Measurements from ENCODE around the gene FARP2.
"Not testable (repeated sequence)": the region's sequence is repeated elsewhere in the genome, so short reads cannot be mapped to it uniquely, and the experiment has no call there.

FARP2 gene

DNA sequence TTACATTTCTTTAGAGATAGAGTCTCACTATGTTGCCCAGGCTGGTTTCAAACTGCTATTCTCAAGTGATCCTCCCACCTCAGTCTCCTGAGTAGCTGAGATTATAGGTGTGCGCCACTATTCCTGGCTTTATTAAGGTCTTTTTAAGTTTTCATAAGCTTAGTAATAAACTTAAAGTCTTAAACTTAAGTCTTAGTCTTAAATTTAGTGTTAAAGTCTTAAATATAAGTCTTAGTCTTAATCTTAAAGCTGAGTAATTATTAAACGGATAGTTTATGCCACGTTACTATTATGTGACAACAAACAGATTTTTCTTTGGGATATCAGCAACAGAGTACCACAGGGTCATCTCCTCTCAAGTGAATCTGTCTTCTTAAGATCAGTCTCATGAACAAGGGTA, 12.6 kb downstream of the FARP2 start:
- H3K36me3 Mint-ChIP-seq (ENCODE audit: low read depth) = peaks cover 5% of the 10 kb centered on the region
- H3K9me3 Mint-ChIP-seq = no peaks in the 10 kb centered on the region
- H3K27ac Mint-ChIP-seq = no peak overlapping the region
- H3K27me3 Mint-ChIP-seq = no peaks in the 10 kb centered on the region
- H3K4me1 Mint-ChIP-seq (ENCODE audit: low read depth) = peaks cover 11% of the 10 kb centered on the region
- no peak overlapping the region for H3K4me3 Mint-ChIP-seq

DNA sequence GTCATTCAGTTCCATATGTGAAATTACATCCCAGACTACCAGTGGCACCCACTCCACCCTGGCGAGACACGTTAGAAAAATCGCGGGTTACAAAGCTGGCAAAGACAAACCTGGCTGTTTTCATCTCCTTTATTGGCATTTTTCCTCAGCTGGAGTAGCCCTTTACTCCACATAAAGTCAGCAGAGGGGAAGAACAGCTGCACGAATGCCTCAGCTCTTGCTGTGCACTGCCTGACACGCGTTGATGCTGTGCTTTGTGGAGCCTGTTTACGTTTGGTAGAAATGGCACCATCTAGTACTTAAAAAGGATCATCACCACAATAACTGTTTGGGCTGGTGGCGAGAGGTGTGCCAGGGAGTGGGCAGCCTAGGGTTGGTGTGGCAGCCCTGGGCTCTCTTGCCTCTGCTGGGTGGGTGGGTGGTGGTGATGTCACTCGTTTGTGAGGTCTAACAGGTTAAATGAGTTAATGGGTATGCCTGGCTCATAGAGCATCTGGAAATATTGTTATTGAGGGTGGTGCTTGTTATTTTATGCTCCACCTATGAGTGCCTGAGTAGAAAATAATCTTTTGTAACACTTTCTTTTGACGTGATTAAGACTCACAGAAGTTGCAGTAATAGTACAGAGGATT, 16.4 kb downstream of the FARP2 start:
- Mint-ChIP-seq H3K9me3 (no peaks in the 10 kb centered on the region), H3K4me3 (no peak overlapping the region), H3K36me3 (ENCODE audit: low read depth) (peaks cover 31% of the 10 kb centered on the region), H3K27me3 (no peaks in the 10 kb centered on the region), H3K27ac (no peak overlapping the region), H3K4me1 (ENCODE audit: low read depth) (peaks cover 10% of the 10 kb centered on the region)

DNA sequence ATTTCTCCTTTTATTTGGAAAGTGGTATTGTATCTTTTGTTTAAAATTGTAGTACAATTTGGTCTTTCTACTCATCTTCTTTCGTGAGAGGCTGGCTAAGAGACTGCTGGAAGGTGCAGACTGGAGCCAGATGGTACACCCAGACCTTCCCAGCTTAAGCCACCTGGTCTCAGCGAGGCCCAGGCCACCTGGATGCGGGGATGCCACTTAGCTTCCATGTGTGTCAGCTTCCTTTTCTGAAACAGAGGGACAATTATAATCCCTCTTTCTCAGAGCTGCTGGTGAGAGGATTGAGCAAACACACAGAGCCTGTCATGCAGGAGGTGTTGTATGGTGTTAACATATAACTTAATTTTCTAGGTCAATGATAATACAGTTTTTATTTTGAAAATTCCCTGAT, 17.4 kb downstream of the FARP2 start:
- Mint-ChIP-seq H3K36me3 (ENCODE audit: low read depth) (peaks cover 31% of the 10 kb centered on the region), H3K27me3 (no peaks in the 10 kb centered on the region), H3K9me3 (no peaks in the 10 kb centered on the region), H3K4me1 (ENCODE audit: low read depth) (peaks cover 10% of the 10 kb centered on the region), H3K4me3 (no peak overlapping the region), H3K27ac (no peak overlapping the region)

DNA sequence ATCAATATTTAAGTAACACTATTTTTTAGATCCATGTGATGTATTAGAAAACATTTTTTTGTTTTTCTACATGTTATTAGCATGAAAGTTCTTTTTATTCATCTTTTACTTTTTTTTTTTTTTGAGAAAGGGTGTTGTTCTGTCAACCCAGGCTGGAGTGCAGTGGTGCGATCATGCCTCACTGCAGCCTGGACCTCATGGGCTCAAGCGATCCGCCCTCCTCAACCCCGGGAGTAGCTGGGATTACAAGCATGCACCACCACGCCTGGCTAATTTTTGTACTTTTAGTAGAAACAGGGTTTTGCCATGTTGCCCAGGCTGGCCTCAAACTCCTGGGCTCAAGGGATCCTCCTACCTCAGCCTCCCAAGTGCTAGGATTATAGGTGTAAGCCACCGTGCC, 17.8 kb downstream of the FARP2 start:
- not testable (repeated sequence) for H3K27ac Mint-ChIP-seq; H3K4me3 Mint-ChIP-seq; H3K27me3 Mint-ChIP-seq; H3K4me1 Mint-ChIP-seq (ENCODE audit: low read depth); H3K9me3 Mint-ChIP-seq
- H3K36me3 Mint-ChIP-seq (ENCODE audit: low read depth) = peaks cover 31% of the 10 kb centered on the region

DNA sequence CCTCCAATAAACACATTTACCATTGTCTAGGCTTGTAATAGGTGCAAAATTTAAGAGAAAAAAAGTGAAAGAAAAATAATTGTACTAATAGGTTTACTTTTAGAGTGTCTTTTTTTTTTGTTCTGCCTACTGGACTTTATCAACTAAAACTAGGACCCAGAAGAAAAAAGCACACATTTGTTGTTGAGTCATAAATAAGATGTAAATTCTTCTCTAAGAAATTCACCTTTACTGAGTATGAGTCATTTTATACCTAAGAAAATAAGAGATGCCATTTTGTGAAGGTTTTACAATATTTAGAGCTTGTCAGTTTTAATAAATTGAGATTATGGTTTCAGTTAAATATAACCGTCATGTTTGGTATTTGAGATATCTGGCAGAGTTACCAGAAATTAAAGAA, 19.2 kb downstream of the FARP2 start:
- H3K4me1 Mint-ChIP-seq (ENCODE audit: low read depth) = peaks cover 10% of the 10 kb centered on the region
- no peak overlapping the region for H3K4me3 Mint-ChIP-seq
- no peaks in the 10 kb centered on the region for H3K9me3 Mint-ChIP-seq
- peaks cover 39% of the 10 kb centered on the region for H3K36me3 Mint-ChIP-seq (ENCODE audit: low read depth)
- no peak overlapping the region for H3K27ac Mint-ChIP-seq
- no peaks in the 10 kb centered on the region for H3K27me3 Mint-ChIP-seq

DNA sequence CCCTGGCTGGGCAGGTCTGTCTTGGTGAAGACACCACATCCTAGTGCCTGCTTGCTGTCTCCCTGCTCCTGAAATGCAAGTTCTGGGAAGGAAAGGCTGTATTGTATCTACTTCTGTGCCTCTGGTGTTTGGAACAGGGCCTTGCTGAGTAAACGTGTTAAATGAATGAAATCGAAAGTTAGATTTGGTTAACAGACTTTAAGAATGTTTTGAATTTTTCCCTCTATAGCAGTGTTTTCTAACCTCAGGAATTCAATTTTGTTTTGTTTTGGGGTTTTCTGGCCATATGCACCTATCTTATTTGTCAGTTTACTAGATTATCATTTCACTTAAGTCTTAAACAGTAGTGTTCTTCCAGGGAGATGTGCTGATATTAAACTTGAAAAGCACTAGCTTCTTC, 20.7 kb downstream of the FARP2 start:
- Mint-ChIP-seq H3K4me1 (ENCODE audit: low read depth) (peaks cover 10% of the 10 kb centered on the region), H3K27ac (no peak overlapping the region), H3K27me3 (no peaks in the 10 kb centered on the region), H3K9me3 (no peaks in the 10 kb centered on the region), H3K4me3 (no peak overlapping the region), H3K36me3 (ENCODE audit: low read depth) (peaks cover 41% of the 10 kb centered on the region)

DNA sequence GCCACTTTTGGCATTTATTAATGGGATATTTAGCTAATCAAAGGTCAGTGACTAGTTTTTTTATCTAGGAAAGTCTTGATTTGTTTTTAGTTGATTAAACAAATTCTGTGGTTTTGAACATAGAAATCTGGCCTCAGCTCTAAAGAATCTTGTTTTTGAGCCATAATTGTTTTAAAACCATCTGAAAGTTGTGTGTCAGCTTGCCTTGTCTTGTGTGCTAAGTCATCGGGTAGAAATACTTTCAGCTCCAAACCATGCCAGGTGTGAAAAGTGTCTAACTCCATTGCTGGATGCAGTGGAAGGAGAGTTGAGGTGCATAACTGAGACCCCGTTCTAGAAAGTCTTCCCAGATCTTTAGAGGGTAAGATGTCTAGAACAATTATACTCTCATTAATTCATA, 22.7 kb downstream of the FARP2 start:
- no peak overlapping the region for H3K27ac Mint-ChIP-seq
- no peak overlapping the region for H3K4me3 Mint-ChIP-seq
- no peaks in the 10 kb centered on the region for H3K27me3 Mint-ChIP-seq
- peaks cover 10% of the 10 kb centered on the region for H3K4me1 Mint-ChIP-seq (ENCODE audit: low read depth)
- peaks cover 48% of the 10 kb centered on the region for H3K36me3 Mint-ChIP-seq (ENCODE audit: low read depth)
- no peaks in the 10 kb centered on the region for H3K9me3 Mint-ChIP-seq

DNA sequence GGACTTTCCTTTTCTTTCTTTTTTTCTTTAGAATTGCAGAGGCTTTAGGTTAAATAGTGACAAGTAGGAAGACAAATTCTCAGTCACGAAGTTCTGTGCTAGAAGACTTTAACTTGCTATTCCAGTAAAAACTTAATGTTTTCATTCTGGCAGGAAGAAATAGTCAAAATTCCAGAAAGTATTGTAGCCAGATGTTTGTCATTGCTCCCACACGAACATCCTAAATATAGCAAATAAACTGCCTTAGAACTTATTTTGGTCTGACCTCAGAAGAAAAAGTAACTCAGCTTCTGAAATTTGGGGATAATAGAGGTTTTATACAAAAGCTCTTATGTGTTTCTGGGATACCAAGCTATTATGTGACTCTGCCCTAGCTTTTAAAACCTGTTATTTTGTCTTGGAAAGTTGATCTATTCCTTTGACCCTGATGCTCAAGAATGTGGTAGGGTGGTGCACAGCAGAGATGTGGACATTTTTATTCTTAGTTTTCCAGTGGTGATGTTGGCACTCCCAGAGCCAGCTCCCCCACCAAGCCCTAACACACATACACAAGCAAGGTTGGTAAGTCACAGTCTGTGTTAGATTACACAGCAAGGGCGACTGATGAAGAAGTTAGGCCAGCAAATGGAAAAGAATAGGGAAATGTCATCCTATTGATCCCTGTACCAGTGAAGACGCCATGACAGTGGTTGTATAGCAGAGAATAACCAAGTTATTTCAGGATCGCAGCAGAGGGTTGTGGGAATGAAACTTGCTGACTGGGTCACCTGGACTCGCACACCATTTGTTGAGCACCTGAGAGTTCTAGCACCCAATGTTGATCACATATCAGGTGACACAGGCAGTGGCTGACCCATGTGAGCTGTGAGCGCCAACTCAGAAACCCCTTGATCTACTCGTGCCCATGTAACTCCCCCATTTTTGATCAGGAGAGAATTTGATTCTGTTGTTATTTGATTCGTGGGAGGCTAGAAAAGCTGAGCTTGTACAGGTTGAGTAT, 23.7 kb downstream of the FARP2 start:
- Mint-ChIP-seq H3K9me3 (no peaks in the 10 kb centered on the region), H3K27ac (no peak overlapping the region), H3K4me3 (no peak overlapping the region), H3K36me3 (ENCODE audit: low read depth) (peaks cover 42% of the 10 kb centered on the region), H3K27me3 (no peaks in the 10 kb centered on the region), H3K4me1 (ENCODE audit: low read depth) (peaks cover 5% of the 10 kb centered on the region)

DNA sequence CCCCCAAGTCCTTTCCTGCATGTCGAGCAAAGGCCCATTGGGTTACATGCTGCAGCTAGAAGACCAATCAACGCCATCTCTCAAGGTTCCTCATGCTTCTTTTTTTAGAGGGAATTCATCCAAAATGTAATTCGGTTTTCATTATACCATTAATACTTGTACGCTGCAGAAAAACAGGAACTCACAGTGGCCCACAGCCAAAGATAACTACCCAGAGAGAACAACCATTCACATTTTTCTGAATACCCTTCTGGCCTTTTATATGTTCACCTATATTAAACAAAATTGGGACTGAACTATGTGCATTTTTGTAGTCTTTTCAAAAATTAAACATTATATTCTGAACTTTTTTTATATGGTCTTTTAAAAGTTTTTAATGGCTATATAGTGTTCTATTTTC, 25.8 kb downstream of the FARP2 start:
- H3K9me3 Mint-ChIP-seq = no peaks in the 10 kb centered on the region
- H3K27ac Mint-ChIP-seq = no peak overlapping the region
- peaks cover 30% of the 10 kb centered on the region for H3K36me3 Mint-ChIP-seq (ENCODE audit: low read depth)
- H3K4me3 Mint-ChIP-seq = no peak overlapping the region
- H3K27me3 Mint-ChIP-seq = no peaks in the 10 kb centered on the region
- no peaks in the 10 kb centered on the region for H3K4me1 Mint-ChIP-seq (ENCODE audit: low read depth)

DNA sequence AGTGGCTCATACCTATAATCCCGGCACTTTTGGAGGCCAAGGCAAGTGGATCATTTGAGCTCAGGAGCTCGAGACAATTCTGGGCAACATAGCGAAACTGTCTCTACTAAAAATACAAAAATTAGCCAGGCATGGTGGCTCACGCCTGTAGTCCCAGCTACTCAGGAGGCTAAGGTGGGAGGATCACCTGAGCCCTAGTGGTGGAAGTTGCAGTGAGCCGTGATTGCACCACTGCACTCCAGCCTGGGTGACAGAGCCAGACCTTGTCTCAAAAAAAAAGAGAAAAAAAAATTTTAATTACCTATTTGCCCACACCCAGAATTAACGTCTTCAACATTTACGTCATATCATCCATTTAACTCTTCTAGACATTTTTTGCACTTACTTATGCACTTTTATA, 29.4 kb downstream of the FARP2 start:
- H3K27me3 Mint-ChIP-seq; H3K9me3 Mint-ChIP-seq; H3K27ac Mint-ChIP-seq; H3K4me3 Mint-ChIP-seq; H3K4me1 Mint-ChIP-seq (ENCODE audit: low read depth): not testable (repeated sequence)
- peaks cover 33% of the 10 kb centered on the region for H3K36me3 Mint-ChIP-seq (ENCODE audit: low read depth)

DNA sequence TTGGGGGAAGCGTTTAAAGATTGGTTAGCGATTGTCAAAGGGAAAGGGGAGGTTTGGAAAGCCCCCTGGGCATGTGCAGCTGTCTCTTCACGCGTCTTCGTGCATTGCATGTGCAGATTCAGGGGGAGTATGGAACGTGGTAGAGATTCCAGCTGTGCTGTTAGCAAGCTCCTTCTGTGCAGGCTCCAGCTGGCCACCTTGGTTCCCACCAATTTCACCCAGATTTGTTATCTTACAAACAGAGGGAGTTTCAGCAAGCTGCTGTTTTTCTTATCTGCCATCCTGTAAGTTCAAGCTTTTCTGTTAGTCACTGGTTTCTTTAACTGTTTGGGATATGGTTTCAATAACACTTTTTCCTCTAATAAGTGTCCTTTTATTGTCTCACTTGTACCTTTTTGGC, 30.4 kb downstream of the FARP2 start:
- Mint-ChIP-seq H3K36me3 (ENCODE audit: low read depth) (peaks cover 33% of the 10 kb centered on the region), H3K4me3 (no peak overlapping the region), H3K4me1 (ENCODE audit: low read depth) (peaks cover 16% of the 10 kb centered on the region), H3K9me3 (no peaks in the 10 kb centered on the region), H3K27me3 (no peaks in the 10 kb centered on the region), H3K27ac (no peak overlapping the region)

DNA sequence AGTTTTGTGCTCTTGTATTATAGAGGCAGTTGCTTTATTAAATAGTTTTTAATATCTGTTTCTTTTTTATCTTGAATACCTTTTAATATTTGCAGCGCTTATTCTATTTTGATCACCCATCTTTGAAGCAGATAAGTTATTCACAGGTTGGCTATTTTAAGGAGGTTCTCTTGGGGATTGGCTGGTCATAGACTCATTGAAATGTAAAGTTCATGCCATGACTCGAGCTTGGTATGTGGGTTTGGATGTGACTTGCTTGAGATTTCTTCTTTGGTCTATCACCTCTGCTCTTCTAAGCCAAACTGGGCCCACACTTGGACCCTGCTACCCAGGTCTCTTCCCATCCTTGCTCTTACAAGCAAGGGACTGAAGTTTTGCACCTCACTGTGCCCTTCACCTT, 33.6 kb downstream of the FARP2 start:
- peaks cover 28% of the 10 kb centered on the region for H3K36me3 Mint-ChIP-seq (ENCODE audit: low read depth)
- H3K9me3 Mint-ChIP-seq = no peaks in the 10 kb centered on the region
- H3K4me3 Mint-ChIP-seq = no peak overlapping the region
- H3K27ac Mint-ChIP-seq = no peak overlapping the region
- no peaks in the 10 kb centered on the region for H3K27me3 Mint-ChIP-seq
- peaks cover 25% of the 10 kb centered on the region for H3K4me1 Mint-ChIP-seq (ENCODE audit: low read depth)

DNA sequence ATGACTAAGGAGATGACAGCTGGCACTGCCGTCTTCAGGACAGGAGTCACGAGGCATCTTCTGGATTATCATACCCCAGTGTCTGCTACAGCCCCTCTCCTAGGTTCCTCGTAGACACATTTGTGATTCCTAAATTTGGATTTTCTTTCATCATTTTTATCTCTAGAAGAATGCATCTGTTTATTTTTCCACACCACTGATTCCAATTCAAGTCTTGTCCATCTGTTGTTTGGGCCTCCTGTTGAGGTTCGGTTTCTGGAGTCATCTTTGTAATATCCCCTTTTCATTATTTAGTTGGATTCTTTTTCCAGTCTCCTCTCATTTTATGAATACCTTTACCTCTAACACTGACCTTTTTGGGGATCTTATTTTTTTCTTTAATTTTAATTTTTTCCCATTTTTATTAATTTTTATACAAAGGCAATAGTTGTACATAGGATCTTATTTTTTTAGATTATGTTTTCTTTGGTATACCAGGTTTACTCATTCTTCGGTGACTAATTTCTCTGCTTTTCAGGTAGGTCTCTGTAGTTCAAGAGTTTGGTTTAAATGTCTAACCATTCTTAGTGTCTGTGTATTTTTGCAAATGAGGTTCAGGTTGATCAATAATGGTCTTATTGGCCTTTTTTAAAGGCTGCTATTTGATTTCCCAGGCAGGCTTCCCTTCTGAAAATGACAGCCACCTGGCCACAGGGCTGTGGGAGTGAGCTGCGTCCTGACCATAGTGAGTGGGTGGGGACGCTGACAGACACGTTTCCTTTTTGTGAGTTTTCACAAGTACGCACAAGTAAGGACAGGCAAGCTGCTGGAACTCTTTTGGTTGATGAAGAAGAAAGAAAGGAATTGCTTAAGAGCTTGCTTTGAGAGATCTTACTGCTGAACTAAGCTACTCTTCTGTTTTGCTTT, 34.5 kb downstream of the FARP2 start:
- Mint-ChIP-seq H3K9me3 (no peaks in the 10 kb centered on the region), H3K36me3 (ENCODE audit: low read depth) (peaks cover 33% of the 10 kb centered on the region), H3K4me1 (ENCODE audit: low read depth) (peaks cover 25% of the 10 kb centered on the region), H3K27ac (no peak overlapping the region), H3K27me3 (no peaks in the 10 kb centered on the region), H3K4me3 (no peak overlapping the region)

DNA sequence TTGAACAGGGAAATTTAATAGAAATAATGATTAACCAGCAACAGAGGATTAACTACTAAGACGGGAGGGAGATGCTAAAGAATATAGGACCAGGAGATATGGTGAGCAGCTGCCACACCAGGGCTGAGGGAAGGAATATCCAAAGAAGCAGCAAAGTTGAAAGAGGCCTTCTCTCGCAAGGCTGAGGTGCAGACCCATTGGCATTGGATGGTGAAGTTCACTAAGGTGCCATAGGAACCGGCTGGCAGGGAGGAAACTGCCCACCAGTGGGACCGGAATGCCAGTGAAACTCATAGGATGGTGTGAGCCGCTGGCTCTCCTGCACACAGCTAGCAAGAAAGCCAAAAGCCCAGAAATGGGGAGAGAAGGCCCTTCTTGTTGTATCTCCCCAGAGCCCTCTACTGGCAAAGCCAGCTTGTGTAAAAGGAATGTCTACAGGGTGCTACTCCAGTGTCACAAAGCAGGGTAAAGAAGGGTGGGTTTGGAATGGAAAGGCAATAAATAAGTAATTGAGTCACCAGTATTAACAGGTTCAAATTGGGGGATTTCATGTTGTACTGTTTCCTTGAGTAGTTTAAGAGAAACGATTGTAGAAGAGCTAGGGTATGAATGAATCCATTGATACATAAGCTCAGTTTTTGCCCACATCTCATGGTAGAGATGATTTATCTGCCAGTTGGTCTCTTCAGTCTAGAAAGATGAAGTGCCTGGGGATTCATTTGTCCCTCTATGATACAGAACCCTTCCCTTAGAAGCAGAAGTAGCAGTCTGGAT, 36.0 kb downstream of the FARP2 start:
- Mint-ChIP-seq H3K4me1 (ENCODE audit: low read depth) (peaks cover 25% of the 10 kb centered on the region), H3K36me3 (ENCODE audit: low read depth) (peaks cover 30% of the 10 kb centered on the region), H3K9me3 (no peaks in the 10 kb centered on the region), H3K27me3 (no peaks in the 10 kb centered on the region), H3K27ac (no peak overlapping the region), H3K4me3 (no peak overlapping the region)

All from stimulated activated naive CD8-positive, alpha-beta T cell treated with anti-CD3 and anti-CD28 coated beads, Interleukin-15, Interleukin-2, amounts not matched to agents 100 ng/mL and 50 ng/mL, for 24 hours (primary cell).